ENCODE measurements around the gene ZC3H18. TPM values are rescaled to one million over a fixed set of nuclear protein-coding genes. Genes with fewer than 3 reads are reported as not detected.
A peak's percentile ranks its signal among the peaks of the same experiment; 100 is the strongest.

Gene ZC3H18
- total RNA-seq, 6 experiments from 2014 or later = 37.9 to 49.3 (median 42.8) TPM

GRCh38 chr16:88624977-88625576, 54.9 kb downstream of the ZC3H18 start:
- Mint-ChIP-seq H3K4me1 (ENCODE audit: low read depth) (no peaks in the 10 kb centered on the region), H3K36me3 (ENCODE audit: low read depth) (peaks cover 4% of the 10 kb centered on the region; the same call in 1 of the 2 replicates)

DNA sequence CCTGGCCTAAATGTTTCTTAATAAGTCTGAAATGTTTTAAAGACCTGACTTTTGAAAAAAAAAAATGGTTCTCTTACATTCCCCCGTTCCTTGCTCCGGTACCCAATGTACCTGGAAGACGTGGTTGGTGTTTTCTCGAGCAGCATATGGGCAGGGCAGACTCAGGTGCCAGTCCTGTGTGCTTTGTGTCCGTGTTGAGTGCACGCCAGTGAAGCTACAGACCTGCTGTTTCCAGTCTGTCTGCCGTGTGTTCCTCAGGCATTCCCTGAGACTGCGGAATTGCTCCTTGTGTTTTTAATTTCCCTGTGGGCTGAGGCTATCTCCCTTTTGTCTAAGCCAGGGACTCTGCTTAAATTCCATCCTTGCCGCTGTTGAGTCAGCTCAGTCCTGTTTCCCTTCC, 56.4 kb downstream of the ZC3H18 start:
- Mint-ChIP-seq H3K4me3 (no peak overlapping the region), H3K27ac (no peak overlapping the region), H3K27me3 (ENCODE audit: insufficient read depth) (peaks cover 2% of the 10 kb centered on the region), H3K4me1 (ENCODE audit: low read depth) (no peaks in the 10 kb centered on the region), H3K9me3 (no peaks in the 10 kb centered on the region), H3K36me3 (ENCODE audit: low read depth) (peaks cover 4% of the 10 kb centered on the region; the same call in 1 of the 2 replicates)
- TF ChIP-seq, protein P1, sequence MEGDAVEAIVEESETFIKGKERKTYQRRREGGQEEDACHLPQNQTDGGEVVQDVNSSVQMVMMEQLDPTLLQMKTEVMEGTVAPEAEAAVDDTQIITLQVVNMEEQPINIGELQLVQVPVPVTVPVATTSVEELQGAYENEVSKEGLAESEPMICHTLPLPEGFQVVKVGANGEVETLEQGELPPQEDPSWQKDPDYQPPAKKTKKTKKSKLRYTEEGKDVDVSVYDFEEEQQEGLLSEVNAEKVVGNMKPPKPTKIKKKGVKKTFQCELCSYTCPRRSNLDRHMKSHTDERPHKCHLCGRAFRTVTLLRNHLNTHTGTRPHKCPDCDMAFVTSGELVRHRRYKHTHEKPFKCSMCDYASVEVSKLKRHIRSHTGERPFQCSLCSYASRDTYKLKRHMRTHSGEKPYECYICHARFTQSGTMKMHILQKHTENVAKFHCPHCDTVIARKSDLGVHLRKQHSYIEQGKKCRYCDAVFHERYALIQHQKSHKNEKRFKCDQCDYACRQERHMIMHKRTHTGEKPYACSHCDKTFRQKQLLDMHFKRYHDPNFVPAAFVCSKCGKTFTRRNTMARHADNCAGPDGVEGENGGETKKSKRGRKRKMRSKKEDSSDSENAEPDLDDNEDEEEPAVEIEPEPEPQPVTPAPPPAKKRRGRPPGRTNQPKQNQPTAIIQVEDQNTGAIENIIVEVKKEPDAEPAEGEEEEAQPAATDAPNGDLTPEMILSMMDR (IDR thresholded peaks at IDR 0.05) = no peak
- DNase-seq = no peak

More at GRCh38 chr16:88624977-88625576, 54.9 kb downstream of the ZC3H18 start:
- H3K27ac Mint-ChIP-seq = no peak overlapping the region
- TF ChIP-seq, protein P1 (IDR thresholded peaks at IDR 0.05) = no peak
- DNase-seq = no peak
- H3K27me3 Mint-ChIP-seq (ENCODE audit: insufficient read depth) = peaks cover 2% of the 10 kb centered on the region
- no peak overlapping the region for H3K4me3 Mint-ChIP-seq
- H3K9me3 Mint-ChIP-seq = no peaks in the 10 kb centered on the region

DNA sequence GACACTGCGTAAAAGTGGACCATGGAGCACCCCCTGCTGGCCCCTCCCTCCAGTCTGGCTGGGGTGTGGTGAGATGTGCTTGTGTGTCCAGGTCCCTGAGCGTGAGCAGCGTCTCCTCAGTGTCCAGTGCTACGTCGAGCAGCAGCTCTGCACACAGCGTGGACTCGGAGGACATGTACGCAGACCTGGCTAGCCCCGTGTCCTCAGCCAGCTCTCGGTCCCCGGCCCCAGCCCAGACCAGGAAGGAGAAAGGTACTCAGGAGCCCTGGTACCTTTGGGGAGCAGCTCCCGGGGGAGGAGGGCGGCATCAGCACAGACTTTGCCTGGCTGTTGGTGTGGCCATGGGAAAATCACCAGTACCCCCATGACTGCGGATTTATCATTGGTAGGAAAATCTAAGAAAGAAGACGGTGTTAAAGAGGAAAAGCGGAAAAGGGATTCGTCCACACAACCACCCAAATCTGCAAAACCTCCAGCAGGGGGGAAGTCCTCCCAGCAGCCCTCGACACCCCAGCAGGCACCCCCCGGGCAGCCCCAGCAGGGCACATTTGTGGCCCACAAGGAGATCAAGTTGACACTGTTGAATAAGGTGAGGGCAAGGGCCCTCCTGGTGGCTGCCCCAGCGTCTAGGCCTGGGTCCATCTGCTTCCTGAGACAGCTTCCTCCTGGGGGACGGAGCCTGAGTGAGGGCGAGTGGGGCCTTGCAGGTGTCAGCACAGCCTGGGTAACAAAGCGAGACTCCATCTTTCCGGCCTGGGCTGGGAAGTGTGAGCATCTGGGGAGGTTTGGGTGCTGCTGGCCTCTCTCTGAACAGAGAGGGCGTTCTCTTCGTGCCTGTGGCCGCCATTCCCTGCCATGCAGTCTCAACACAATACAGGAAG, 57.6 kb downstream of the ZC3H18 start:
- TF ChIP-seq, protein P1 (IDR thresholded peaks at IDR 0.05) = 0 out of 2 replicates have a peak, but pooled peaks have one; percentile 11
- no peaks in the 10 kb centered on the region; the same call in 1 of the 2 replicates for H3K36me3 Mint-ChIP-seq (ENCODE audit: low read depth)
- no peaks in the 10 kb centered on the region for H3K4me1 Mint-ChIP-seq (ENCODE audit: low read depth)
- H3K27me3 Mint-ChIP-seq (ENCODE audit: insufficient read depth) = no peaks in the 10 kb centered on the region; the same call in none of the 2 replicates
- H3K27ac Mint-ChIP-seq = no peak overlapping the region
- H3K9me3 Mint-ChIP-seq = no peaks in the 10 kb centered on the region
- no peak overlapping the region for H3K4me3 Mint-ChIP-seq
- no peak for DNase-seq

DNA sequence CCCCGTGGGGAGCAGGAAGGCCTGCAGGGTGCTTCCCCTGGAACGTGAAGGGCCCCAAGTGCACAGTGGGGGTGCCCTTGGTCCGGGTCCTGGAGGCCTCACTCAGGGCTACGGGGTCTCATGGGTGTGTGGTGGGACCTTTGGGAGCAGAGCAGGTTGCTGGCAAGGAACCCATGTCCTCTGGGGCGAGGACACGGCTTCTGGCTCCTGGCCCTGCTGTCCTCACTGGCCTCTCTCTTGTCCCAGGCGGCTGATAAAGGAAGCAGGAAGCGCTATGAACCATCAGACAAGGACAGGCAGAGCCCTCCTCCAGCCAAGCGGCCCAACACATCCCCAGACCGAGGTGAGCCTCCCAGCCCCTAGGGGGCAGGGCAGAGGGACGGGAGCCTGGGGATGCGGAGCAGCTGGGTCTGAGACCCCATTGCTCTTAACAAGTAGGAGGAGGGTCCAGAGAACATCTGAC, 58.3 kb downstream of the ZC3H18 start:
- Mint-ChIP-seq H3K4me1 (ENCODE audit: low read depth) (no peaks in the 10 kb centered on the region), H3K27ac (no peak overlapping the region), H3K27me3 (ENCODE audit: insufficient read depth) (no peaks in the 10 kb centered on the region; the same call in none of the 2 replicates), H3K9me3 (no peaks in the 10 kb centered on the region), H3K4me3 (no peak overlapping the region), H3K36me3 (ENCODE audit: low read depth) (no peaks in the 10 kb centered on the region; the same call in 1 of the 2 replicates)
- TF ChIP-seq, protein P1 (IDR thresholded peaks at IDR 0.05) = peak; percentile 61
- DNase-seq = no peak

DNA sequence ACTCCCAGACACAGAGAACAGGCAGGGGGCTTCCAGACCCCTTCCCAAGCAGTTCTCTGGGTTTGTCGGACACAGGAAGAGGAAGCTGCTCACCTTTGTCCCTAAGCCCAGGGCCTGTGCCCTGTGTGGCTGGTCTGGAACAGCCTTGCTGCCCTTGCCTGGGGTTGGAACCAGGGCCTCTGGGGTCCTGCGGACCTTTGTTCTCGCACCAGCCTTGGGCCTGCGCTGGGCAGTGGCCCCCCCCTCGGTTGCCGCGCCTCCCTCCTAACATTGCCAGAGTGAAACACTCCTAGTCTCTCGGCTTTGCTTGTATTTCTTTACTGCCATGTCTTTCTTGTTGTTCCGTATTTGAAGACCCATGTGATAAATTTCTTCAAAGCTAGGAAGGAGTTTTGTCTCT, 59.6 kb downstream of the ZC3H18 start:
- no peaks in the 10 kb centered on the region; the same call in 1 of the 2 replicates for H3K36me3 Mint-ChIP-seq (ENCODE audit: low read depth)
- no peak overlapping the region for H3K27ac Mint-ChIP-seq

More for the DNA sequence above, 59.6 kb downstream of the ZC3H18 start:
- Mint-ChIP-seq H3K4me1 (ENCODE audit: low read depth) (no peaks in the 10 kb centered on the region), H3K4me3 (no peak overlapping the region), H3K27me3 (ENCODE audit: insufficient read depth) (no peaks in the 10 kb centered on the region; the same call in none of the 2 replicates), H3K9me3 (no peaks in the 10 kb centered on the region)
- TF ChIP-seq, protein P1 (IDR thresholded peaks at IDR 0.05) = no peak
- DNase-seq = no peak
